ENCODE results near the gene CRACDL.
"Not testable (repeated sequence)": the region's sequence is repeated elsewhere in the genome, so short reads cannot be mapped to it uniquely, and the experiment has no call there.

The CRACDL gene

GRCh38 chr2:98907385-98907784 is 28.6 kb downstream of the CRACDL start:
- no peak for DNase-seq (ENCODE audit: low read depth in 3 of 3)

GRCh38 chr2:98903767-98904485 is 32.1 kb downstream of the CRACDL start:
- DNase-seq (ENCODE audit: low read depth in 3 of 3) = no peak

- DNase-seq (ENCODE audit: low read depth in 3 of 3) = no peak
Observed at GRCh38 chr2:98903064-98903355, 33.0 kb downstream of the CRACDL start.

GRCh38 chr2:98902209-98903063 is 33.6 kb downstream of the CRACDL start:
- DNase-seq (ENCODE audit: low read depth in 3 of 3) = no peak

- DNase-seq (ENCODE audit: low read depth in 3 of 3) = no peak
Observed at GRCh38 chr2:98901702-98902101, 34.3 kb downstream of the CRACDL start.

GRCh38 chr2:98901291-98901690 is 34.7 kb downstream of the CRACDL start:
- no peak for DNase-seq (ENCODE audit: low read depth in 3 of 3)

GRCh38 chr2:98900721-98901120 is 35.3 kb downstream of the CRACDL start:
- DNase-seq (ENCODE audit: low read depth in 3 of 3) = no peak

GRCh38 chr2:98899703-98900078 is 36.3 kb downstream of the CRACDL start:
- not testable (repeated sequence) for DNase-seq (ENCODE audit: low read depth in 3 of 3)

GRCh38 chr2:98899041-98899702 is 36.9 kb downstream of the CRACDL start:
- no peak for DNase-seq (ENCODE audit: low read depth in 3 of 3)

GRCh38 chr2:98898423-98898841 is 37.6 kb downstream of the CRACDL start:
- DNase-seq (ENCODE audit: low read depth in 3 of 3) = no peak

- DNase-seq (ENCODE audit: low read depth in 3 of 3) = no peak
Observed at GRCh38 chr2:98897746-98898145, 38.3 kb downstream of the CRACDL start.

- DNase-seq (ENCODE audit: low read depth in 3 of 3) = no peak
Observed at GRCh38 chr2:98896944-98897343, 39.1 kb downstream of the CRACDL start.

- no peak for DNase-seq (ENCODE audit: low read depth in 3 of 3)
Observed at GRCh38 chr2:98896416-98896815, 39.6 kb downstream of the CRACDL start.

GRCh38 chr2:98895901-98896300 is 40.1 kb downstream of the CRACDL start:
- no peak for DNase-seq (ENCODE audit: low read depth in 3 of 3)

- DNase-seq (ENCODE audit: low read depth in 3 of 3) = no peak
Observed at GRCh38 chr2:98895221-98895620, 40.8 kb downstream of the CRACDL start.

- no peak for DNase-seq (ENCODE audit: low read depth in 3 of 3)
Observed at GRCh38 chr2:98894331-98895000, 41.6 kb downstream of the CRACDL start.

GRCh38 chr2:98893911-98894321 is 42.1 kb downstream of the CRACDL start:
- no peak for DNase-seq (ENCODE audit: low read depth in 3 of 3)

- no peak for DNase-seq (ENCODE audit: low read depth in 3 of 3)
Observed at GRCh38 chr2:98892871-98893270, 43.2 kb downstream of the CRACDL start.

- DNase-seq (ENCODE audit: low read depth in 3 of 3) = no peak
Observed at GRCh38 chr2:98891591-98891990, 44.4 kb downstream of the CRACDL start.

- no peak for DNase-seq (ENCODE audit: low read depth in 3 of 3)
Observed at GRCh38 chr2:98886066-98886554, 49.9 kb downstream of the CRACDL start.

GRCh38 chr2:98884658-98885057 is 51.4 kb downstream of the CRACDL start:
- DNase-seq (ENCODE audit: low read depth in 3 of 3) = no peak

- DNase-seq (ENCODE audit: low read depth in 3 of 3) = no peak
Observed at GRCh38 chr2:98883780-98884211, 52.2 kb downstream of the CRACDL start.
